Measurements from ENCODE around the gene TMPRSS9. TPM values are rescaled to one million over a fixed set of nuclear protein-coding genes. Genes with fewer than 3 reads are reported as not detected.
A peak's percentile ranks its signal among the peaks of the same experiment; 100 is the strongest.
"Not testable (repeated sequence)": the region's sequence is repeated elsewhere in the genome, so short reads cannot be mapped to it uniquely, and the experiment has no call there.

The TMPRSS9 gene
- total RNA-seq, 4 donors from 2014 or later, result 0.19 TPM; not detected in 3

- Histone ChIP-seq H3K27me3 (peaks cover 0 to 45% (median 0%) of the 10 kb centered on the region in 4 donors), H3K36me3 (no peaks in the 10 kb centered on the region), H3K9me3 (no peaks in the 10 kb centered on the region), H3K27ac (no peak overlapping the region), H3K4me3 (no peak overlapping the region), H3K4me1 (no peaks in the 10 kb centered on the region)
- TF ChIP-seq, protein P1, sequence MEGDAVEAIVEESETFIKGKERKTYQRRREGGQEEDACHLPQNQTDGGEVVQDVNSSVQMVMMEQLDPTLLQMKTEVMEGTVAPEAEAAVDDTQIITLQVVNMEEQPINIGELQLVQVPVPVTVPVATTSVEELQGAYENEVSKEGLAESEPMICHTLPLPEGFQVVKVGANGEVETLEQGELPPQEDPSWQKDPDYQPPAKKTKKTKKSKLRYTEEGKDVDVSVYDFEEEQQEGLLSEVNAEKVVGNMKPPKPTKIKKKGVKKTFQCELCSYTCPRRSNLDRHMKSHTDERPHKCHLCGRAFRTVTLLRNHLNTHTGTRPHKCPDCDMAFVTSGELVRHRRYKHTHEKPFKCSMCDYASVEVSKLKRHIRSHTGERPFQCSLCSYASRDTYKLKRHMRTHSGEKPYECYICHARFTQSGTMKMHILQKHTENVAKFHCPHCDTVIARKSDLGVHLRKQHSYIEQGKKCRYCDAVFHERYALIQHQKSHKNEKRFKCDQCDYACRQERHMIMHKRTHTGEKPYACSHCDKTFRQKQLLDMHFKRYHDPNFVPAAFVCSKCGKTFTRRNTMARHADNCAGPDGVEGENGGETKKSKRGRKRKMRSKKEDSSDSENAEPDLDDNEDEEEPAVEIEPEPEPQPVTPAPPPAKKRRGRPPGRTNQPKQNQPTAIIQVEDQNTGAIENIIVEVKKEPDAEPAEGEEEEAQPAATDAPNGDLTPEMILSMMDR (IDR thresholded peaks at IDR 0.05), result no peak
- no peak for TF ChIP-seq POLR2A (IDR thresholded peaks at IDR 0.05)
- no peak for DNase-seq
- intact Hi-C loops (cut with DNase I), result loop anchor here (10.0 kb wide), 2 partner anchors 108 to 238 kb away; partner anchors contain the start of genes AP3D1 and PEAK3
- 52 to 64% methylated on average over 7 of the region's 7 CpGs for WGBS, 2 donors
These were observed 32.3 kb downstream of the TMPRSS9 start for GRCh38 chr19:2392366-2392765.

DNA sequence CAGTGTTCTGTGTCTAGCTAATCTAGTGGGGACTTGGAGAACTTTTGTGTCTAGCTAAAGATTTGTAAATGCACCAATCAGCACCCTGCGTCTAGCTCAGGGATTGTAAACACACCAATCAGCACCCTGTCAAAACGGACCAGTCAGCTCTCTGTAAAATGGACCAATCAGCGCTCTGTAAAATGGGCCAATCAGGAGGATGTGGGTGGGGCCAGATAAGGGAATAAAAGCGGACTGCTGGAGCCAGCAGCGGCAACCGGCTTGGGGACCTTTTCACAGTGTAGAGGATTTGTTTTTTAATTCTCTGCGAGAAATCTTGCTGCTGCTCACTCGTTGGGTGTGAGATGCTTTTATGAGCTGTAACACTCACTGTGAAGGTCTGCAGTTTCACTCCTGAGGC lies 32.8 kb downstream of the TMPRSS9 start:
- not testable (repeated sequence) for H3K9me3 ChIP-seq, H3K27ac ChIP-seq, DNase-seq, H3K4me1 ChIP-seq, H3K4me3 ChIP-seq, H3K36me3 ChIP-seq
- intact Hi-C loops (cut with DNase I), result loop anchor here (10.0 kb wide), 2 partner anchors 108 to 238 kb away; partner anchors contain the start of genes AP3D1 and PEAK3
- WGBS, 2 donors, result 79 to 80% methylated on average over 7 to 8 of the region's 8 CpGs
- peaks cover 0 to 39% (median 0%) of the 10 kb centered on the region in 4 donors for H3K27me3 ChIP-seq

- H3K4me1 ChIP-seq, result no peaks in the 10 kb centered on the region
- no peaks in the 10 kb centered on the region for H3K9me3 ChIP-seq
- TF ChIP-seq, protein P1 (IDR thresholded peaks at IDR 0.05), result no peak
- TF ChIP-seq POLR2A (IDR thresholded peaks at IDR 0.05), result no peak
- intact Hi-C loops (cut with DNase I), result loop anchor here (10.0 kb wide), 2 partner anchors 109 to 239 kb away; partner anchors contain the start of genes AP3D1 and PEAK3
- H3K27ac ChIP-seq, result no peak overlapping the region
- no peaks in the 10 kb centered on the region for H3K36me3 ChIP-seq
- DNase-seq, result no peak
- H3K4me3 ChIP-seq, result peak overlapping the region in 1 of 4 donors; percentile 28
- H3K27me3 ChIP-seq, result peaks cover 0 to 34% (median 0%) of the 10 kb centered on the region in 4 donors
- 47 to 68% methylated on average over 8 of the region's 8 CpGs for WGBS, 2 donors
These were observed 34.0 kb downstream of the TMPRSS9 start for GRCh38 chr19:2394054-2394441.

DNA sequence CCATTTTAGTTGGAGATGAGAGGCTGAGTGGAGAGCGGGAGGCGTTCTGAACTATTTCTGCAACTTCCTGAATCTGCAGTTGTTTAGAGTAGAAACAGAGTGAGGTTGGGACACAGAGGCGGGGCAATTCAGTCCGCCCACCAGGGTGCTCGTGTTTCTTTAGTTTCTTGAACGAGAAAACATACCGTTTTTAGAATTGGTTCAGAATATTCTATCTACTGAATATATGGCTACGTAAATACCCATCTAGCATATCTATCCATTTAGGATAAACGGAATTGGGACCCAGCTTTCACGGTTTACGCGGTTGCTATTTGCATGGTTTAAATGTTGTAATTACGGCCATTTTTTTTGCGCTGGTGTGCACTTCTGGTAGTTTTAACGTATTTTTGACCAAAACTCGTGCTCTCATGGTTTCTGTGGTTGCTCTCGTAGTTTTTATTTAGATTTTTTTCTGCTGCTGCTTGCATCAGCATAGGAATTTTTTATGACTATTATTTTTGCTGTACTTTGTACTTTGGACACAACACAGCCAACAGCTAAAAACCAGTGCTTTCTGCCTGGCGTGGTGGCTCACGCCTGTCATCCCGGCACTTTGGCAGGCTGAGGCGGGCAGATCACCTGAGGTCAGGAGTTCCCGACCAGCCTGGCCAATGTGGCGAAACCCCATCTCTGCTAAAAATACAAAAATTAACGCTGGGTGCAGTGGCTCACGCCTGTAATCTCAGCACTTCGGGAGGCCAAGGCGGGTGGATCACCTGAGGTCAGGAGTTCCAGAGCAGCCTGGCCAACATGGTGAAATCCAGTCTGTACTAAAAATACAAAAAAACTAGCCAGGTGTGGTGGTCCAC lies 34.6 kb downstream of the TMPRSS9 start:
- Histone ChIP-seq H3K27ac (no peak overlapping the region), H3K4me1 (no peaks in the 10 kb centered on the region), H3K27me3 (peaks cover 0 to 32% (median 0%) of the 10 kb centered on the region in 4 donors), H3K4me3 (peak overlapping the region in 1 of 4 donors; percentile 28), H3K9me3 (no peaks in the 10 kb centered on the region), H3K36me3 (no peaks in the 10 kb centered on the region)
- WGBS, 2 donors, result 47 to 66% methylated on average over 20 to 25 of the region's 27 CpGs
- TF ChIP-seq POLR2A (IDR thresholded peaks at IDR 0.05), result no peak
- TF ChIP-seq, protein P1 (IDR thresholded peaks at IDR 0.05), result no peak
- intact Hi-C loops (cut with DNase I), result loop anchor here (10.0 kb wide), 2 partner anchors 110 to 240 kb away; partner anchors contain the start of genes AP3D1 and PEAK3
- DNase-seq, result no peak

GRCh38 chr19:2395293-2395829 lies 35.3 kb downstream of the TMPRSS9 start:
- H3K27ac ChIP-seq, H3K4me3 ChIP-seq, H3K36me3 ChIP-seq, DNase-seq, H3K9me3 ChIP-seq, H3K4me1 ChIP-seq: not testable (repeated sequence)
- H3K27me3 ChIP-seq, result peaks cover 0 to 30% (median 0%) of the 10 kb centered on the region in 4 donors
- intact Hi-C loops (cut with DNase I), result loop anchor here (10.0 kb wide), 2 partner anchors 111 to 241 kb away; partner anchors contain the start of genes AP3D1 and PEAK3
- WGBS, 2 donors, result 81 to 84% methylated on average over 17 to 18 of the region's 18 CpGs

DNA sequence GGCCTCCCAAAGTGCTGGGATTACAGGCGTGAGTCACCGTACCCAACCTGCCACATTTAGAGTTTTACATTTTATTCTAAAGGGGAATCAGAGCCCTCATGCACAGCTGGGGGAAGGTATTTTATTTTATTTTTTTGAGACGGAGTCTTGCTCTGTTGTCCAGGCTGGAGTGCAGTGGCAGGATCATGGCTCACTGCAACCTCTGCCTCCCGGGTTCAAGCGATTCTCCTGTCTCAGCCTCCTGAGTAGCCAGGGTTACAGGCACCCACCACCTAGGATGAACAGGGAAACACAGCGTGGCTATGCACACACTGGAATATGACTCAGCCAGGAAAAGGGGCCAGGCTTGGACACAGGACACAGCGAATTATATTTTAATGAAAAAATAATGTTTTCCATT lies 37.1 kb downstream of the TMPRSS9 start:
- not testable (repeated sequence) for H3K4me3 ChIP-seq, DNase-seq, H3K27ac ChIP-seq, H3K4me1 ChIP-seq, H3K36me3 ChIP-seq, H3K9me3 ChIP-seq
- H3K27me3 ChIP-seq, result peaks cover 0 to 30% (median 0%) of the 10 kb centered on the region in 4 donors
- intact Hi-C loops (cut with DNase I), result loop anchor here (10.0 kb wide), 2 partner anchors 112 to 242 kb away; partner anchors contain the start of genes AP3D1 and PEAK3
- WGBS, 2 donors, result 81 to 89% methylated on average over 5 to 7 of the region's 7 CpGs
